HG02970 (cell line): ENCODE measurements around the gene C19orf33.
"Not testable (repeated sequence)": the region's sequence is repeated elsewhere in the genome, so short reads cannot be mapped to it uniquely, and the experiment has no call there.

Experiments used
- ATAC-seq: cut with Tn5 transposase; IDR thresholded peaks from one replicate; pipeline ENCODE4 v1.9.1; 2021; ENCODE audit warnings: mild to moderate bottlenecking, moderate library complexity, moderate number of reproducible peaks; ENCODE audit not compliant: unreplicated experiment, low FRiP score

Gene C19orf33

GRCh38 chr19:38335949-38336637, 32.0 kb downstream of the C19orf33 start:
- peak; percentile 70 for ATAC-seq

DNA sequence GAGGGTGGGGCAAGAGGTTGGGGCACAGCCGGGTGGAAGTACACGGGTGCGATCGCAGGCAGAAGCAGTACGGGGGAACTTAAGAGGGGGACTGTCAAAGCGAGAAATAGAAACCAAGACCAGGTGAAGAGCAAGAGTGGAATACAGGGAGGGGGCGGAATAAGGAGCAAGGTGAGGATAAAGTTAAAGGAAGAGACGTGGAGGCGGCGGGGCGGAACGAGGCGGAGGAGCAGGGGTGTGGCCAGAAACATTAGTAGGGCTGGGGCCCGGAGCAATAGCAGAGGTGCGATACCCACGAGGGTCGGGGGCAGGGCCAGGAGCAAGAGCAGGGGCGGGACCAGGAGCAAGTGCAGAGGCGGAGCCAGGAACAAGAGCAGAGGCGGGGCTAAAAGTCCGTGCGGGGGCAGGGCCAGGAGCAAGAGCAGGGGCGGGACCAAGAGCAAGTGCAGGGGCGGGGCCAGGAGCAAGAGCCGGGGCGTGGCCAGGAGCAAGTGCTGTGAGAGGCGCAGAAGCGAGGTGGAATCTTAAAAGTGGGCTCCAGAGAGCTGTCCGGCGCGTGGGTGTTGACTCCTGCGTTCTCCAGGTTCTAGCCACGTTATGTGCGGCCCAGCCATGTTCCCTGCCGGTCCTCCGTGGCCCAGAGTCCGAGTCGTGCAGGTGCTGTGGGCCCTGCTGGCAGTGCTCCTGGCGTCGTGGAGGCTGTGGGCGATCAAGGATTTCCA, 32.7 kb downstream of the C19orf33 start:
- peak; percentile 58 for ATAC-seq

DNA sequence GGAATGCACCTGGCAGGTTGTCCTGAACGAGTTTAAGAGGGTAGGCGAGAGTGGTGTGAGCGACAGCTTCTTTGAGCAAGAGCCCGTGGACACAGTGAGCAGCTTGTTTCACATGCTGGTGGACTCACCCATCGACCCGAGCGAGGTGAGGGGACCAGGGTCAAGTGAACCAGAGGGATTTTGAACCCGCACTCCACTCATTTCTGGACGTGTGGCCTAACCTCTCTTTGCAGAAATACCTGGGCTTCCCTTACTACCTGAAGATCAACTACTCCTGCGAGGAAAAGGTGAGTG, 33.3 kb downstream of the C19orf33 start:
- ATAC-seq, result no peak

GRCh38 chr19:38339011-38339410, 35.0 kb downstream of the C19orf33 start:
- not testable (repeated sequence) for ATAC-seq

GRCh38 chr19:38340927-38341326, 36.9 kb downstream of the C19orf33 start:
- ATAC-seq, result no peak

DNA sequence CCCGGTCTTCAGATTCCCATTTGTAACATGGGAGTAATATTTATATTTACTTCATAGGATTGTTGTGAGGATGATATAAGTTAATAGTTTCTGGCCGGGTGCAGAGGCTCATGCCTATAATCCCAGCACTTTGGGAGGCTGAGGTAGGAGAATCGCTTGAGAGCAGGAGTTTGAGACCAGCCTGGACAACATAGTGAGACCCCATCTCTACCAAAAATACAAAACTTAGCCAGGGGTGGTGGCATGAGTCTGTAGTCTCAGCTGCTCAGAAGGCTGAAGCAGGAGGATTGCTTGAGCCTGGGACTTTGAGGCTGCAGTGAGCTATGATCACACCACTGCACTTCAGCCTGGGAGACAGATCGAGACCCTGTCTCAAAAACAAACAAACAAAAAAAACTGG, 42.8 kb downstream of the C19orf33 start:
- no peak for ATAC-seq

DNA sequence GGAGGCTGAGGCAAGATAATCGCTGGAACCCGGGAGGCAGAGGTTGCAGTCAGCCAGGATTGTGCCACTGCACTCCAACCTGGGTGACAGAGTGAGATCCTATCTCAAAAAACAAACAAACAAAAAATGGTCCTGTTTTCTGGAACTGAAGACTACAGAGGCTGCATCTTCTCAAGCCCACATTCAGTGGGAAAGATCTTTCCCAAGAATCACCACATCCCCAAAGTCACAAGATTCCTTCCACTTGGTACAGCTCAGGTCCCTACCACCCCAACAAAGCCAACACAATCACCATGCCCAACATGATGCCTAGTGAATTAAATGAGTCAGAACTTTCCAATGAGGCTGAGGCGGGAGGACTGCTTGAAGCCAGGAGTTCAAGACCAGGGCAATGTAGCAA, 46.8 kb downstream of the C19orf33 start:
- ATAC-seq, result no peak

GRCh38 chr19:38351865-38352395, 47.9 kb downstream of the C19orf33 start:
- no peak for ATAC-seq

DNA sequence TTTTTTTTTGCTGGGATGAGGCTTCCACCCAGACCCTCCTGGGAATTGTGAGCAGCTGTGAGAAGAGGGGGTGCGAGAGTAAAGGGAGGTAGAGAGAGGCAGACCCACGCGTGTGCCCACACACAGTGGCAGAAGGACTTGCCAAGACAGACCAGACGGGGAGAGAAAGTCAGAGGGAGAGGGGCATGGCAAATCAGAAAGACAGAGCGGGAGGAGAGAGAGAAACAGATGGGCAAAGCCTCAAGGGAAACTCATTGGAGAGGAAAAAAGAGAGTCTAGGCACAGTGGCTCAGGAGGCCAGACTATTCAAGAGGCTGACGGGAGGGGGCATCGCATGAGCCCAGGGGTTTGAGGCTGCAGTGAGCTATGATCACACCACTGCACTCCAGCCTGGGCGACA, 48.6 kb downstream of the C19orf33 start:
- no peak for ATAC-seq
